Astrocyte of the spinal cord (primary cell): ENCODE data around the gene NTS.

Source experiments
- DNase-seq: peaks from one replicate; pipeline ENCODE4 v3.0.0; 2011; ENCODE audit warnings: low read depth, low spot score
- H3K4me3 ChIP-seq: 2 replicates; pipeline ENCODE4 v1.5.1; 2011; ENCODE audit warnings: low read depth, mild to moderate bottlenecking, low read length, moderate library complexity
- in situ Hi-C: cut with HindIII; loops from 2 replicates; pipeline ENCODE4 v1.10.0; 2017; ENCODE audit warnings: low sequenced_read_pairs
- TF ChIP-seq, protein P1 (sequence below): IDR thresholded peaks from 2 replicates; pipeline ENCODE4 v1.5.1; 2012; ENCODE audit warnings: low read depth, mild to moderate bottlenecking, low read length, inconsistent platforms

NTS gene

GRCh38 chr12:85834378-85834777 lies 39.7 kb upstream of the NTS start:
- TF ChIP-seq, protein P1, sequence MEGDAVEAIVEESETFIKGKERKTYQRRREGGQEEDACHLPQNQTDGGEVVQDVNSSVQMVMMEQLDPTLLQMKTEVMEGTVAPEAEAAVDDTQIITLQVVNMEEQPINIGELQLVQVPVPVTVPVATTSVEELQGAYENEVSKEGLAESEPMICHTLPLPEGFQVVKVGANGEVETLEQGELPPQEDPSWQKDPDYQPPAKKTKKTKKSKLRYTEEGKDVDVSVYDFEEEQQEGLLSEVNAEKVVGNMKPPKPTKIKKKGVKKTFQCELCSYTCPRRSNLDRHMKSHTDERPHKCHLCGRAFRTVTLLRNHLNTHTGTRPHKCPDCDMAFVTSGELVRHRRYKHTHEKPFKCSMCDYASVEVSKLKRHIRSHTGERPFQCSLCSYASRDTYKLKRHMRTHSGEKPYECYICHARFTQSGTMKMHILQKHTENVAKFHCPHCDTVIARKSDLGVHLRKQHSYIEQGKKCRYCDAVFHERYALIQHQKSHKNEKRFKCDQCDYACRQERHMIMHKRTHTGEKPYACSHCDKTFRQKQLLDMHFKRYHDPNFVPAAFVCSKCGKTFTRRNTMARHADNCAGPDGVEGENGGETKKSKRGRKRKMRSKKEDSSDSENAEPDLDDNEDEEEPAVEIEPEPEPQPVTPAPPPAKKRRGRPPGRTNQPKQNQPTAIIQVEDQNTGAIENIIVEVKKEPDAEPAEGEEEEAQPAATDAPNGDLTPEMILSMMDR: no peak

DNA sequence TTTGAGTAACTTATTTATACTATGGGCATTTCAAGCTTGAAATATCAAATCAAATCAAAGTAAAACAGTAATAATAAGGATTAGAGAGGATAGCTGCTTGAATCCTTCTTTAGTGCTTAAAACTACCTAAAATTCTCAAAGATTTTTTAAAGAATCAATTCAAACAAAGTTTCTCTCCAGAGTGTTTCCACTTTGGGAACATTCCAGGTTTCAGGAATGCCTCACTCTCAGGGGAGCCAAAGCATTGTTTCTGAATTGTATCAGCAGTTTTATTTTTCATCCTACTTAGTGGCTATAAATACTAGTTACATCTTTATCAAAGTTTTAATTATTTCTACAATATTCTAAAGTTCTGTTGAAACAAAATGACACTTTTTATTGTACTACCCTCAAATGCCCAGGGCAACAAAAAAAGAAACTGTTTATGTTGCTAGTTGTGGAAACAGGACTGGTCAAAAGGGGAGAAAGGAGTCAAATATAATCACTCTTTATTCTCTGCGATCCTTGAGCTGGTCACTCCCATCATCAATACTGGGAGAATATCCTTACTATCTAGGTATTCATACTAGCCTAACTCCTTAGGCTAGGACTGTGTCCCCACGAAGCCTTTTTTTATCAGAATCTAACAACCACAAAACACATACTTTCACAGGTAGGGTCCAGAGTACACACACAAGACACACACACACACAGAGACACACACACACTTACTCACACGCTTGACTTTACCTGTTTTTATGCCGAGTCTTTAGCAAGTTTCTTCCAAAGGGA lies 38.5 kb upstream of the NTS start:
- peak; percentile 46 for DNase-seq

More at GRCh38 chr12:85834378-85834777, 39.7 kb upstream of the NTS start:
- in situ Hi-C loops: no loop called here
- no peak for DNase-seq
- peak overlapping the region; percentile 63 for H3K4me3 ChIP-seq

GRCh38 chr12:85836197-85837090 lies 37.7 kb upstream of the NTS start, which contains the start of gene RASSF9:
TSS of gene RASSF9 (minus strand) at chr12:85836409. CDS start at chr12:85836201, 208 bp downstream.
- TF ChIP-seq, protein P1: no peak
- in situ Hi-C loops: no loop called here
- DNase-seq: peak; percentile 92
- peak within 1 kb of the TSS; percentile 63 for H3K4me3 ChIP-seq

More for the DNA sequence above, 38.5 kb upstream of the NTS start:
- peak overlapping the region; percentile 63 for H3K4me3 ChIP-seq
- TF ChIP-seq, protein P1: no peak
- in situ Hi-C loops: no loop called here

DNA sequence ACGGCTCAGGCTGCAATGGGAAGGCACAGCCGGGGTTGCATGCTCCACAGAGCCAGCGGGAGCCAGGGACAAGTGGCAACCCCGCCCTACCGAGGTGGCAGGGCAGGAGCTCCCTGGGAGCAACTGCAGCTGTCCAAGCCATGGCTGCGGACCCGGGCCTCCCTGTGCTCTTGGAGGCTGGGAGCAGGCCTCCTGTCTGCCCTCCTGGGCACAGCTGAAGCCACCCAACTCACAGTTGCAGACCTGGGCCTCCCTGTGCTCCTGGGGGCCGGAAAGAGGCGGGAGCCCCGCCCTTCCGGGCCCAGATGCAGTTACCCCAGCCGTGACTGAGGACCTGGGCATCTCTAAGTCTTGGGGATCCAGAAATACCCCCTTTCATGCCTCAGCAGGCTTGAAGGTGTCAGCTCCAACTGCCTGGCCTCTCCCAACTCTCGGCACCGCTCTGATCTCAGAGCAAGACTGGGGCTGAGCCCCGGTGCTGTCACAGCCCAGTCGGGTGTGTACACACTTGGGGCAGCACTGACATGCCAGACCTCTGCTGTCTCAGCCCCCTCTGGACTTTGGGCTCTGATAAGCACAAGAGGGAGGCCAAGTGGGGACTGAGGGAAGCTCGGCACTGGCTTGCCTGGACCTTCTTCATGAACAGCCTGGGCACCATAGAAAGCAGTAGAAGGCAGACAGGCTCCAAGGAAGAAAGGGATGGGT lies 30.3 kb upstream of the NTS start:
- in situ Hi-C loops: no loop called here
- DNase-seq: no peak
- TF ChIP-seq, protein P1: no peak
- H3K4me3 ChIP-seq: no peak overlapping the region

- in situ Hi-C loops: no loop called here
- TF ChIP-seq, protein P1: no peak
- DNase-seq: no peak
- H3K4me3 ChIP-seq: no peak overlapping the region
Observed at GRCh38 chr12:85849344-85849743, 24.8 kb upstream of the NTS start.

DNA sequence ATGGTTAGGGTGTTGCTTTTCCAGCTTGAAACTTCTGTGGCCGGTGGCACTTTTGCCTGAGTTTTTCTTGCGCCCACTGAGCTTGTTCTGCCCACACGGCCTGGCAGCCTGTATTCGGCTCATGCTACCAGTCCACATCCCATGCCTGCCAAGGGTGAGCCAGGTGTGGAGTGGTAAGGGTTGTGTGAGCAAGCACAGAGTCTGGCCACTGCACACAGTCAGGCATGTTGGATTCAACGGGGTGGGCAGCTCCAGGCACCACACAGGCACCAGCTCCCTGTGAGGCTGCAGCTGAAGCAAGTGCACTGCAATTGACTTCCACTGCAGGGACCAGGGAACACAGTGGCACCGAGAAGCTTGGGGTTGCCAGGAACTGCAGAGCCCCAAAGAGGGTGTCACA lies 18.8 kb upstream of the NTS start:
- in situ Hi-C loops: no loop called here
- H3K4me3 ChIP-seq: no peak overlapping the region
- TF ChIP-seq, protein P1: no peak
- no peak for DNase-seq
